ENCODE measurements around the gene EML4.
A peak's percentile ranks its signal among the peaks of the same experiment; 100 is the strongest.
"Not testable (repeated sequence)": the region's sequence is repeated elsewhere in the genome, so short reads cannot be mapped to it uniquely, and the experiment has no call there.

Gene EML4, protein sequence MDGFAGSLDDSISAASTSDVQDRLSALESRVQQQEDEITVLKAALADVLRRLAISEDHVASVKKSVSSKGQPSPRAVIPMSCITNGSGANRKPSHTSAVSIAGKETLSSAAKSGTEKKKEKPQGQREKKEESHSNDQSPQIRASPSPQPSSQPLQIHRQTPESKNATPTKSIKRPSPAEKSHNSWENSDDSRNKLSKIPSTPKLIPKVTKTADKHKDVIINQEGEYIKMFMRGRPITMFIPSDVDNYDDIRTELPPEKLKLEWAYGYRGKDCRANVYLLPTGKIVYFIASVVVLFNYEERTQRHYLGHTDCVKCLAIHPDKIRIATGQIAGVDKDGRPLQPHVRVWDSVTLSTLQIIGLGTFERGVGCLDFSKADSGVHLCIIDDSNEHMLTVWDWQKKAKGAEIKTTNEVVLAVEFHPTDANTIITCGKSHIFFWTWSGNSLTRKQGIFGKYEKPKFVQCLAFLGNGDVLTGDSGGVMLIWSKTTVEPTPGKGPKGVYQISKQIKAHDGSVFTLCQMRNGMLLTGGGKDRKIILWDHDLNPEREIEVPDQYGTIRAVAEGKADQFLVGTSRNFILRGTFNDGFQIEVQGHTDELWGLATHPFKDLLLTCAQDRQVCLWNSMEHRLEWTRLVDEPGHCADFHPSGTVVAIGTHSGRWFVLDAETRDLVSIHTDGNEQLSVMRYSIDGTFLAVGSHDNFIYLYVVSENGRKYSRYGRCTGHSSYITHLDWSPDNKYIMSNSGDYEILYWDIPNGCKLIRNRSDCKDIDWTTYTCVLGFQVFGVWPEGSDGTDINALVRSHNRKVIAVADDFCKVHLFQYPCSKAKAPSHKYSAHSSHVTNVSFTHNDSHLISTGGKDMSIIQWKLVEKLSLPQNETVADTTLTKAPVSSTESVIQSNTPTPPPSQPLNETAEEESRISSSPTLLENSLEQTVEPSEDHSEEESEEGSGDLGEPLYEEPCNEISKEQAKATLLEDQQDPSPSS

DNA sequence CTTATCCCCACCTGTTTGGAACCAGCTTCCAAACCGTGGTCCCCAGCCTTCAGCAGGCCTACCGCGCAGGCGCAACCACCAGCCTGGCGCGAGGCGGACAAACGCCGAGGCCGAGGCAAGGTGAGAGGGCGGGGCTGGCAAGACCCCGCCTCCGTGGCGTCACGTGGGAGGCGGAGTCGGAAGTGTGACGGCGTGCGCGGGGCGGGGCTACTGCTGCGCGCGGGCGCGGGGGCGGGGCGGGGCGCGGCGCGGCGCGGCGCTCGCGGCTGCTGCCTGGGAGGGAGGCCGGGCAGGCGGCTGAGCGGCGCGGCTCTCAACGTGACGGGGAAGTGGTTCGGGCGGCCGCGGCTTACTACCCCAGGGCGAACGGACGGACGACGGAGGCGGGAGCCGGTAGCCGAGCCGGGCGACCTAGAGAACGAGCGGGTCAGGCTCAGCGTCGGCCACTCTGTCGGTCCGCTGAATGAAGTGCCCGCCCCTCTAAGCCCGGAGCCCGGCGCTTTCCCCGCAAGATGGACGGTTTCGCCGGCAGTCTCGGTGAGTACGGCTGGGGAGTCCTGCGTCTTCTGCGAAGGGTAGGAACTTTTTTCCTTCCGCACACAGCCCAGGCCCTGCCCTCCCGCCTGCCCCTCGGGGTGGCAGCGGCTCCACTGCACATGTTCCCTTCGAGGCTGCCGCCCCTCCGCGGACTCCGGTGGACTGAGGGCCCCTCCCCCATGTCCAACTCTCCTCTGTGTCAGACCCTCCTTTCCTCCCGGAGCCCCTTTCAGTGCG, at the start of gene EML4:
EML4 (plus strand) TSS at position 254 of the 774 bp plus-strand sequence; CDS start at position 513, 259 bp downstream.
- peak; percentile 92 for DNase-seq

DNA sequence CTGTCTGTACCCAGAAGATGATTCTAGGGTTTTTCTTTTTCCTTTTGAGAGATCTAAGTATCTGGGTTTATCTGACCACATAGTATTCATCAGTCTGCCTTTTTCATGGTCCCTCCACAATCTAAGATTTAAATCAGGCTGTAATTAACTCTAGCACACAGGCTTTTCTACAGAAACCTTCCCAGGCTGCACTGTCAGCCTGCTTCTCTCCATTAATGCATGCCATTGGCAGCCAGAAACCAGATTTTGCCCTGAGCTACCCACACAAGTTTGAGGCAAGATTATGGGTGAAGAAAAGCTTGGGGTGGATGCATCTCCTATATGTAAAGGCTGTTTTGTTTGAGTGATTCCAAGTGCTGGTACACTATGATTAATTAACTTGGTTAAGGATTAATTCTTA, 45.7 kb upstream of the EML4 start:
- no peak for DNase-seq

GRCh38 chr2:42124011-42124785, 45.0 kb upstream of the EML4 start:
- DNase-seq = no peak

- no peak for DNase-seq
These were observed 43.1 kb upstream of the EML4 start for GRCh38 chr2:42125841-42126594.

GRCh38 chr2:42126873-42127272, 42.3 kb upstream of the EML4 start:
- not testable (repeated sequence) for DNase-seq

- DNase-seq = no peak
These were observed 41.4 kb upstream of the EML4 start for GRCh38 chr2:42127425-42128424.

DNA sequence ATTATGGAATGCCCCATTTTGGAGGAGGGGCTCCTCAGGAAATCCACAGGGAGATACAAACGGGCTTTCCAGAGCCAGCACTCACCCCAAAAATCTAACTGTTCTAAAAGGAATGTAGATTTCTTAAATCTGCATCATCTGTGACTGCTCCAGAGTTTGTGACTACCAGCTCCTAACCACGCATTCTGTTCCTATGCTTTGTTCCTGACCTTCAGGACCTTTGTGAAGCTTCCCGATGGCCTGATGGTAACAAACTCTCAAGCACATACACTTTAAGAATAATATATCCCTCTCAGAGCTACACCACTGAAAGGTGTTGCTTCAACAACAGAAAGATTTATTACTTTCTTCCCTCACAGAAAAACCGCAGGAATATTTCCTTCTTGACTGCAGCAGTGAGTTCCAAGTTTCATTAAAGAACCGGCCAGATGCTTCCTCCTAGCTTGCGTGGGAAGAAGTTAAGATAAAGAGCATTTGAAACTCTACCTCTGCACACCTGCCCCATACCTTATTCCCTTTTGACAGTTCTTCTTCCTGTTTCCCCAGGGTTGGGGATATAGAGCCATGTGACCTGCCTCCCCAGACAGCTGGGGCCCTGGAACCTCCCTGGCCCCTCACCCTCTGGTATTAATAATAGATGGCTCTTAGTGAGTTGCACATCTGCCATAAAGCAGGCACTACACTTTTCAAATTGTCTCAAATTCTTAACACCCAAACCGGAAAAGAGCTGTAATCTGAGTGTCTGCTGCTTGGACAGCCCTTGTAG, 40.2 kb upstream of the EML4 start:
- peak; percentile 74 for DNase-seq

DNA sequence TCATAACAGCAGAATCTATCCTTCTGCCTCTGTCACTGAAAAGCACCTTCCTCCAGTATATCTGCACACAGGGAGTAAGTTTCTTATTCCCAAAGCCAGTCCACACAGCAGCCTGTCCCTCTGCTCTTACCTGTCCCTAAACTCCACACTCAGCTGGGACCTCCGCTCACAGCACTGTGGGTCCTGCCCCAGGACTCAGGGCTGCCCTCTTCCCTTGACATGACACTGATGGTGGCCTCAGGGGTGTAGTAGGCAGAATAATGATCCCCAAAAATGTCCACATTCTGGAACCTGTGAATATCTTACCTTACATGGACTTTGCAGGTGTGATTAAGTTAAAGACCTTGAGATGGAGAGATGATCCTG, 39.7 kb upstream of the EML4 start:
- DNase-seq = no peak

- no peak for DNase-seq
These were observed 39.2 kb upstream of the EML4 start for GRCh38 chr2:42129947-42130346.

GRCh38 chr2:42130858-42131257, 38.3 kb upstream of the EML4 start:
- not testable (repeated sequence) for DNase-seq

GRCh38 chr2:42132191-42132965, 36.8 kb upstream of the EML4 start:
- no peak for DNase-seq

DNA sequence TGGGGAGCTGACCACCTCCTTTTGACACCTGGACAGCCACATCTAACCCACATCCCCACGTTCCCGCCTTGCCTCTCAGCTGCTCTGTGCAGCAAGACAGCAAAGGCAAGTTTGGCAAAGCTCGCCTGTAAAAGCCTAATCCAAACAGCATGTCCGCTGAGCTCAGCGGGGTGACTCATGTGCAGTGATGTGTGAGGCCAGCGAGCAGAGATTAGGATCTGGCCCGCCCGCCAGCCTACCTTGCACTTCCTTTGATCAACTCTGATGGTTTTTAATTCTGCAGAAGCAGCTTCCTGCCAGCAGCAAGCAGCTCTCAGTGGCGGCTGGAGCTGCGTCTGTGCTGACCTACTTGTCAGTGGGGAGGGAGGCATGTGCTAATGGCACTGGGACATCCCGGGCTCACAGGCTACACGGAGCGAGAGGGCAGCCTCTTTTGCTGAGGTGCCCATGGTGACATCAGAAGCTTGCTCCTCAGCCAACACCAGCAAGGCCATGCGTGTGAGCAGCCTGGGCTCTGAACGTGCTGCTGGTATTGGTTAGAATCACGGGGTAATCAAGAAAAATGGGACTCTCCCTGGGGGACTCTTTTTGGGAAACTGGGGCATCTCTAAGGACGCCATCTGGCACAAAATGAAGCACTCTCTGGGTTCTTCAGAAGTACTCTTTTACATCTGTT, 36.0 kb upstream of the EML4 start:
- DNase-seq = peak; percentile 76

DNA sequence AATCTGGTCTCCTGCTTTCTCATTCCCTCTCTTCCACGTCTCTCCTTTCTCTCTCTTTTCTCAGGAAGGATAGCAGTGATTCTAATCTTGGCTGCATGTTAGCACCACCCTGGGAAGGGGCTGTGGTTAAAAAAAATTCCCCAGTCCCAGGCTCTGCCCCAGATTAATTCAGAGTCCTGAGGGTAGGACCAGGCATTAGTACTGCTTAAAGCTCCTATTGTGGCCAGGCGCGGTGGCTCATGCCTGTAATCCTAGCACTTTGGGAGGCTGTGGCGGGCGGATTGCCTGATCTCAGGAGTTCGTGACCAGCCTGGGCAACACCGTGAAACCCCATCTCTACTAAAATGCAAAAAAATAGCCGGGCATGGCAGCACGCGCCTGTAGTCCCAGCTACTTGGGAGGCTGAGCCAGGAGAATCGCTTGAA, 35.4 kb upstream of the EML4 start:
- DNase-seq = no peak

DNA sequence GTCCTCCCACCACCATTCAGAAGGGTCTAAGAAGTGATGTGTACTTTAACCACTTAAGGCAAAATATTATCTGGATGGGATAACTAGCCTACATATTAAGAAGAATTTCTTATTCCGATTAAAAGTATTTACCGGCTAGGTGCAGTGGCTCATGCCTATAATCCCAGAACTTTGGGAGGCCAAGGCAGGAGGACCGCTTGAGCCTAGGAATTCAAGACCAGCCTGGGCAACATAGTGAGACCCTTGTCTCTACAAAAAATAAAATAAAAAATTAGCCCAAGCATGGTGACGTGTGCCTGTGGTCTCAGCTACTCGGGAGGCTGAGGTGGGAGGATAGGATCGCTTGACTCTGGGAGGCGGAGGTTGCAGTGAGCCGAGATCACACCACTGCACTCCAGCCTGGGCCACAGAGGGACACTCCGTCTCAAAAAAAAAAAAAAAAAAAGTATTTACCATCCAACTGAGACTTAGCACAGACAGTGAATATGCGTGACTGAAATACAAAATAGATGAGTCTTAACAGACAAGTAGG, 34.7 kb upstream of the EML4 start:
- not testable (repeated sequence) for DNase-seq

DNA sequence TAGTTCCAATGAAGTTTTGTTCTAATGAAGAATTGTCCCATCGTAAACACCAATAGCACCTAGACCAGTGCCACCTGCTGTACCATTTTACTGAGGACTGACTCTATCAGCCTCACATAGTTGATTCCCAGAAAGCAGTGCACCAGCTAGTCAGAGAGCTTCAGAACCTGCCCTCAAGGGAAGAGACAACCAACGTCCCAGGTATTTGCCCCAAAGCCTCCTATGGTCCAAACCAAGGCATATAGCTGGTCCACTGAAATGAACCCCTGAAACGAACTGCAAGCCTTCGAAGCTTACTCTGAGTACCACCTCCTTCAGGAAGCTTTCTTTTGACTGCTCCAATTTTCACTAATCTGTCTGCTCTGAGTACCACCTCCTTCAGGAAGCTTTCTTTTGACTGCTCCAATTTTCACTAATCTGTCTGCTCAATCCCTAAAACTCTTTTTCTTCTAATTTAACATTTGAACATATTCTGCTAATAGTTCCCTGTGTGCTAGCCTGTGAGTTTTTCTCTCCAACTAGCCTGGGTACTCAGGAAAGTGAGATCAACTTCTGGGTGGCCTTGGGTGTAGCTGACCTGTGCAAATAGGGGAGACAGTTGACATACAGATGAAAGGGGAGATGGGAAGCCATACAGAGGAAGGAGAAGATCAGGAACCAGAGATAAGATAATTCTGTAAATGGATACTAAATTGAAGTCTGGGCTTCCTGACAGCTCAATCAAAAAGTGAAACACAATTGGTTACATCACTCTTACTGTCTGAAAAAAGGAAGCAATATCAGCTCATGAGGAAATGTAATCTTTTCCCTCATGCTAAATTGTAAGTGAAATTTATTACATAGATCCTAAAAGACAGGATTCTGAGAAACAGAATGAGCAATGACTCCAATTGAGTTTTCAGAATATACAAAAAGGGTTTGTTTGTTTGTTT, 33.5 kb upstream of the EML4 start:
- no peak for DNase-seq

DNA sequence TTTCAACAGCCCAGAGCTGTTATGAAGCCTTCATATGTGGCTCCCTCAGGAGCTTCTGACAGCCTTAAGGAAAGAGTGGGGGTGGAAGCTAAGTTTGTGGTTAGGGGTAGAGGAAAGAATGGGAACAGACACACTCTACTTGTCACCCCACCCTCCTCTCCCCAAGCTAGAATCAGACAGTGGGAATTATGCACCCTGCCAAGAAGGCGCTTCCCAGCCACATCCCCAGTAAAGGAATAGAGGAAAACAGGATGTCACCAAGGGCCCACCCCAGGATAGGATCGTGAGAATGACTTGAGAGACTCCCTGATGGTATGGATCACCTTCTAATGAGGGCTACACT, 32.4 kb upstream of the EML4 start:
- DNase-seq = no peak

Measured in NCI-H2171 (cell line).